Endodermal cell (in vitro differentiated cells): Measurements from ENCODE around the gene KLHL33. TPM values are rescaled to one million over a fixed set of nuclear protein-coding genes. Genes with fewer than 3 reads are reported as not detected.

Experiments
- DNase-seq: peaks from one replicate; pipeline ENCODE4 v3.0.0-alpha.2; 2017
- H3K27ac ChIP-seq: 2 replicates; pipeline ENCODE4 v1.5.1; 2013; ENCODE audit warnings: mild to moderate bottlenecking, low read depth, low read length, moderate library complexity
- H3K27me3 ChIP-seq: 2 replicates; pipeline ENCODE4 v1.6.1; 2013; ENCODE audit warnings: mild to moderate bottlenecking, low read length, moderate library complexity; ENCODE audit not compliant: insufficient read depth, control insufficient read depth, poor library complexity, severe bottlenecking
- H3K36me3 ChIP-seq: 2 replicates; pipeline ENCODE4 v1.7.0; 2013; ENCODE audit warnings: mild to moderate bottlenecking, low read length, moderate library complexity; ENCODE audit not compliant: control insufficient read depth, insufficient read depth
- H3K4me1 ChIP-seq: one replicate; pipeline ENCODE4 v1.7.0; 2013; ENCODE audit warnings: low read length; ENCODE audit not compliant: control insufficient read depth, insufficient read depth
- H3K4me3 ChIP-seq: 2 replicates; pipeline ENCODE4 v1.5.1; 2013; ENCODE audit warnings: mild to moderate bottlenecking, low read length, moderate library complexity
- H3K9ac ChIP-seq: 2 replicates; pipeline ENCODE4 v1.6.1; 2013; ENCODE audit warnings: mild to moderate bottlenecking, low read length, moderate library complexity; ENCODE audit not compliant: poor library complexity, severe bottlenecking; ENCODE audit errors: extremely low read depth
- H3K9me3 ChIP-seq: 2 replicates; pipeline ENCODE4 v1.6.1; 2013; ENCODE audit warnings: mild to moderate bottlenecking, low read length, moderate library complexity; ENCODE audit not compliant: control insufficient read depth
- H3K27ac Mint-ChIP-seq: 2 replicates; pipeline ENCODE4 v1.8.0; 2020; ENCODE audit warnings: mixed read lengths
- H3K27me3 Mint-ChIP-seq: 2 replicates; pipeline ENCODE4 v1.8.0; 2021; ENCODE audit warnings: mild to moderate bottlenecking, mixed read lengths; ENCODE audit not compliant: insufficient read depth
- H3K36me3 Mint-ChIP-seq: 2 replicates; pipeline ENCODE4 v1.8.0; 2020; ENCODE audit warnings: low read depth, mixed read lengths
- H3K4me1 Mint-ChIP-seq: 2 replicates; pipeline ENCODE4 v1.8.0; 2020; ENCODE audit warnings: mixed read lengths
- H3K4me3 Mint-ChIP-seq: 2 replicates; pipeline ENCODE4 v1.8.0; 2020; ENCODE audit warnings: mild to moderate bottlenecking, moderate library complexity, mixed read lengths
- H3K9me3 Mint-ChIP-seq: 2 replicates; pipeline ENCODE4 v1.8.0; 2020; ENCODE audit warnings: mild to moderate bottlenecking, mixed read lengths
- WGBS, 2 experiments: methylation state at CpG; one replicate each; pipeline versions ENCODE4 v1.1.5 to v1.1.7; 2013; ENCODE audit warnings: missing lambda C conversion rate in 2 of 2, mixed read lengths in 1 of 2; ENCODE audit not compliant: insufficient coverage in 1 of 2, insufficient read length in 1 of 2; 5-methylcytosine and 5-hydroxymethylcytosine counted together
- total RNA-seq, 2 donors: library from RNA; stranded (reverse); fragmentation: NEBNext Ultra II Directional in 1 of 2; extraction: Animal tissue kit (Norgen Biotek cat#: 25700) in 1 of 2; gene quantifications; 2 replicates in 1 of 2; 3 replicates in 1 of 2; pipeline ENCODE4 v1.2.1, GENCODE V29; 2021
- TF ChIP-seq, protein P1 (sequence below): fragments of 200-600 bp; sonication (generic); conservative IDR thresholded peaks from 2 replicates; pipeline ENCODE4 v1.5.0; 2021; ENCODE audit warnings: antibody characterized with exemption, mild to moderate bottlenecking

The KLHL33 gene
- total RNA-seq, 2 donors from 2014 or later, result 0.09 TPM; not detected in 1

DNA sequence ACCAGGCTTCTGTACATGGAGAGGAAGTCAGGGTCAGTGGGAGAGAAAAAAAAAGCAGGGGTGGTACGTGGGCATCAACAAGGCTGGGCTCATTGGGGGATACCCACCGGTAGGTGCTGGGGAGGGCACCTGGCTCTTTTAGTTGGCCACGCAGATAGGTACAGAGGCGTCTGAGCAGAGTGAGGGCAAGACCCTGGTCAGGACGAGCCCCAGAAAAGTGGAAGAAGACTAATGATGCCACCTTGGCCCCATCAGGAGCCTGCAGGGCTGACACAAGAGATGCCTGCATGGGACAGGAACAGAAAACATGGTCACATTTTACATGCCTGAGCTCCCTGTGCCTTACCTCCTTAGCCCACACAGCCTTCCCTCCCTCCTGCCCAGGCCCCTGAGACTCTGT is 52.3 kb downstream of the KLHL33 start:
- peaks cover 1% of the 10 kb centered on the region for H3K4me1 Mint-ChIP-seq
- Histone ChIP-seq H3K36me3 (peaks cover 82% of the 10 kb centered on the region), H3K4me3 (no peak overlapping the region), H3K9me3 (no peaks in the 10 kb centered on the region), H3K9ac (no peak overlapping the region), H3K27ac (no peak overlapping the region), H3K27me3 (no peaks in the 10 kb centered on the region), H3K4me1 (no peaks in the 10 kb centered on the region)
- WGBS, 2 experiments, result 94 to 100% methylated on average over 2 to 5 of the region's 5 CpGs
- H3K27ac Mint-ChIP-seq, result no peak overlapping the region
- H3K9me3 Mint-ChIP-seq, result no peaks in the 10 kb centered on the region
- H3K36me3 Mint-ChIP-seq, result peaks cover 79% of the 10 kb centered on the region
- H3K27me3 Mint-ChIP-seq, result no peaks in the 10 kb centered on the region
- no peak overlapping the region for H3K4me3 Mint-ChIP-seq
- TF ChIP-seq, protein P1, sequence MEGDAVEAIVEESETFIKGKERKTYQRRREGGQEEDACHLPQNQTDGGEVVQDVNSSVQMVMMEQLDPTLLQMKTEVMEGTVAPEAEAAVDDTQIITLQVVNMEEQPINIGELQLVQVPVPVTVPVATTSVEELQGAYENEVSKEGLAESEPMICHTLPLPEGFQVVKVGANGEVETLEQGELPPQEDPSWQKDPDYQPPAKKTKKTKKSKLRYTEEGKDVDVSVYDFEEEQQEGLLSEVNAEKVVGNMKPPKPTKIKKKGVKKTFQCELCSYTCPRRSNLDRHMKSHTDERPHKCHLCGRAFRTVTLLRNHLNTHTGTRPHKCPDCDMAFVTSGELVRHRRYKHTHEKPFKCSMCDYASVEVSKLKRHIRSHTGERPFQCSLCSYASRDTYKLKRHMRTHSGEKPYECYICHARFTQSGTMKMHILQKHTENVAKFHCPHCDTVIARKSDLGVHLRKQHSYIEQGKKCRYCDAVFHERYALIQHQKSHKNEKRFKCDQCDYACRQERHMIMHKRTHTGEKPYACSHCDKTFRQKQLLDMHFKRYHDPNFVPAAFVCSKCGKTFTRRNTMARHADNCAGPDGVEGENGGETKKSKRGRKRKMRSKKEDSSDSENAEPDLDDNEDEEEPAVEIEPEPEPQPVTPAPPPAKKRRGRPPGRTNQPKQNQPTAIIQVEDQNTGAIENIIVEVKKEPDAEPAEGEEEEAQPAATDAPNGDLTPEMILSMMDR, result no peak
- DNase-seq, result no peak

DNA sequence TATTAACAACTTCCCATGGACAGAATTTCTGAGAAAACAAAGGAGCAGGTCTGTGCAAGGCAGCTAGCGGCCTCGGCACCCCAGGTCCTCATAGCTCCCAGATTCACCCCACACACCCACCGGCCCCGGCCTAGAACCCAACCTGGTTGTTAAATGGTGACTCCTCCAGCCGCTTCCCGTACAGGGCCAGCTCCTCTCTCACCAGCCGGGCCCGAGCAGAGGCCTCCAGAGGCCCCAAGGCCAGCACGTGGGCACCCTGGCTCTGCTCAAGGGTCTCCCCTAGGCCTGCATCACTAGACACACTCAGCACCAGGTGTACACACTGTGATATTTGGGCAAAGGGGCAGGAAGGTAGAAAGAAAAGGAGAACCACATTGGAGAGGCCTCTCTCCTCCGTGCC is 52.9 kb downstream of the KLHL33 start:
- no peak overlapping the region for H3K27ac Mint-ChIP-seq
- TF ChIP-seq, protein P1, result no peak
- no peaks in the 10 kb centered on the region for H3K9me3 ChIP-seq
- H3K36me3 ChIP-seq, result peaks cover 82% of the 10 kb centered on the region
- no peak overlapping the region for H3K4me3 Mint-ChIP-seq
- DNase-seq, result no peak
- no peak overlapping the region for H3K27ac ChIP-seq
- H3K9me3 Mint-ChIP-seq, result no peaks in the 10 kb centered on the region
- no peaks in the 10 kb centered on the region for H3K27me3 Mint-ChIP-seq
- no peaks in the 10 kb centered on the region for H3K4me1 Mint-ChIP-seq
- 93 to 98% methylated on average over 7 to 10 of the region's 10 CpGs for WGBS, 2 experiments
- no peak overlapping the region for H3K4me3 ChIP-seq
- no peak overlapping the region for H3K9ac ChIP-seq
- H3K36me3 Mint-ChIP-seq, result peaks cover 75% of the 10 kb centered on the region
- H3K4me1 ChIP-seq, result no peaks in the 10 kb centered on the region
- no peaks in the 10 kb centered on the region for H3K27me3 ChIP-seq

DNA sequence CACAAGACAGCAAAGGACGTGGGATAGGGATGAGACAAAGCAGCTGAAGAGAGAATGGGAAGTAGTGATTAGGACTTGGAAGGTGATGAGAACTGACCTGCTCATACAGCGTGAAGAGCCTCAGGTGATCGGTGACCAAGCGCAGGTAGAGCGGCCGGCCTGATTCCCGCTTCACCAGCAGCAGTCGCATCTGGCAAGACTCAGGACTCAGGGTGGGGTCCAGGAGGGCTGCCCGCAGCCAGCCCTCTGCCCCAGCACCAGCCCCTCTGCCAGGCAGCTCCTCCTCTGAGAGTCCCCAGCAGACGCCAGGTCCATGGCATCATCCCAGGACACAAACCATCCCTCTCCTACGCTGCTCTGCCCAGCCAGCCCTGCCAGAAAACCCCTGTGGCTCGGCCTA is 53.4 kb downstream of the KLHL33 start:
- no peaks in the 10 kb centered on the region for H3K27me3 Mint-ChIP-seq
- no peaks in the 10 kb centered on the region for H3K9me3 Mint-ChIP-seq
- no peak overlapping the region for H3K4me3 Mint-ChIP-seq
- TF ChIP-seq, protein P1, result no peak
- no peaks in the 10 kb centered on the region for H3K4me1 ChIP-seq
- H3K4me1 Mint-ChIP-seq, result no peaks in the 10 kb centered on the region
- no peak overlapping the region for H3K9ac ChIP-seq
- H3K4me3 ChIP-seq, result no peak overlapping the region
- 94 to 98% methylated on average over 4 to 12 of the region's 12 CpGs for WGBS, 2 experiments
- no peak for DNase-seq
- H3K9me3 ChIP-seq, result no peaks in the 10 kb centered on the region
- H3K27me3 ChIP-seq, result no peaks in the 10 kb centered on the region
- H3K36me3 Mint-ChIP-seq, result peaks cover 74% of the 10 kb centered on the region
- H3K27ac Mint-ChIP-seq, result no peak overlapping the region
- no peak overlapping the region for H3K27ac ChIP-seq
- peaks cover 78% of the 10 kb centered on the region for H3K36me3 ChIP-seq
